HG03135 (cell line): ENCODE measurements around the gene LIMA1.
"Not testable (repeated sequence)": the region's sequence is repeated elsewhere in the genome, so short reads cannot be mapped to it uniquely, and the experiment has no call there.

Experiments used
- ATAC-seq: cut with Tn5 transposase; IDR thresholded peaks from one replicate; pipeline ENCODE4 v1.9.1; 2021; ENCODE audit warnings: mild to moderate bottlenecking, moderate library complexity; ENCODE audit not compliant: unreplicated experiment

Gene LIMA1

DNA sequence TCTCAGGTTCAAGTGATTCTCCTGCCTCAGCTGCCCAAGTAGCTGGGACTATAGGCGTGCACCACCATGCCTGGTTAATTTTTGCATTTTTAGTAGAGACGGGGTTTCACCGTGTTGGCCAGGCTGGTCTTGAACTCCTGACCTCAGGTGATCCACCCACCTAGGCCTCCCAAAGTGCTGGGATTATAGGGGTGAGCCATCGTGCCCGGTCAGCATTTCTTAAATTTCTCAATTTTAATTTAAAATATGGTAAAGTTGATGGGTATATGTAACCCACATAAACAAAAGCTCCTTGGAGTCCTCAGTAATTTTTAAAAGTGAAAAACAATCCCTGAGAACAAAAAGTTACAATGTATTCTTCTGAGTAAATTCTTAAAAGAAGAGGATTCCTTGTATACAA lies 128.4 kb downstream of the LIMA1 start:
- ATAC-seq = not testable (repeated sequence)

DNA sequence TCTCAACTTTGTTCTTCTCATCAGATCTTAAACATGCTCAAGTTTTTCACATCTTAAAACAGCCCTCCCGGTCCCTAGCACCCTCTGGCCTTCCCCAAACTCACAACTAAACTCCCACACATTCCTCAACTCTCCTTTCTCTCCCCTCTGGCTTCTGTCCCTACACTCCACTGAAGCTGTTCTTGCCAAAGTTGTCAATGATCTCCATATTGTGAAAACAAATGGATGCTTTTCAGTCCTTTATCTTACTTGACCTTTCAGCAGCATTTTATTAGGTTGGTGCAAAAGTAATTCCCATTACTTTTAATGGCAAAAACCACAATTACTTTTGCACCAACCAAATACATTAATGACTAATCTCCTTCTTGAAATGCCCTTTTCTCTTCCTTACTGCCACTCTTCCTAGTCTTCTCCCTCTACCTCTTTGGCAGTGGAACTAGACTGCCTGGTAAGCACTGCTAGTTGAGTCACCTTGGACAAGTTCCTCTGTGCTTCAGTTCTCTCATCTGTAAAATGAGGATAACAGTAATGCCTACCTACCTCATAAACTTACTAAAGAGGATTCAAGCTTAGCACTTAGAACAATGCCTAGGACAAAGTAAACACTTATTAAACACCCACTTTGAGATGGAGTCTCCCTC lies 132.2 kb downstream of the LIMA1 start:
- no peak for ATAC-seq

DNA sequence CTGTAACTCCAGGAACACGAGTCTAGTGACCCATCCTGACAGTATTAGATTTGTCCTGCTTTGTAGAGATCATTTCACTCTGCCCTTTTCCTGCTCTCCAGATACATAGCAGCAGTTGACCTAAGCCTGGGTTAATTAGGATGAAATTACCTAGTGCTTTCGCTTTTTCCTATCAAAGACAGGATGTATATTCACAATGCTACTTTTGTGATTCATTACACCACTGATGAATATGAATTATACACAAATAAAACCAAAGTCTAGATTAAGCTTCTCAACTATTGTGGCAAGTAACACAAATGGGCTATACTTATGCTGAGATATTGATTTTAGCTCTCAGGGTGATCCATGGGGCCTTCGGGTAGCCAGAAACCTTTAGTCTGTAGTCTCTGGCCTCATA lies 134.0 kb downstream of the LIMA1 start:
- no peak for ATAC-seq

- ATAC-seq = not testable (repeated sequence)
Measured at GRCh38 chr12:50148011-50148410, 135.3 kb downstream of the LIMA1 start.

DNA sequence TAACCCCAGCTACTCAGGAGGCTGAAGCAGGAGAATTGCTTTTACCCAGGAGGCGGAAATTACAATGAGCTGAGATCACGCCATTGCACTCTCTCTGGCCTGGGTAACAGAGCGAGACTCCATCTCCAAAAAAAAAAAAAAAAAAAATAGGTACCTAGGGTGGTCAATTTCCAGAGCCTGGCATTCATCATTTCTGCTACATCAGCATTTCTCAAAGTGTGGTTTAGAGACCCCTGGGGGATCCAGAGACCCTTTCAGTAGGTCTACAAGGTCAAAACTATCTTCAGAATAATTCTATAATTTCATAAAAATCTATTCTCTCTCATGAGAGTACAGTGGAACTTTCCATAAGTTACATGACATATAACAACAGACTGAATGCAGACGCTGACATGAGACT lies 136.0 kb downstream of the LIMA1 start:
- no peak for ATAC-seq

DNA sequence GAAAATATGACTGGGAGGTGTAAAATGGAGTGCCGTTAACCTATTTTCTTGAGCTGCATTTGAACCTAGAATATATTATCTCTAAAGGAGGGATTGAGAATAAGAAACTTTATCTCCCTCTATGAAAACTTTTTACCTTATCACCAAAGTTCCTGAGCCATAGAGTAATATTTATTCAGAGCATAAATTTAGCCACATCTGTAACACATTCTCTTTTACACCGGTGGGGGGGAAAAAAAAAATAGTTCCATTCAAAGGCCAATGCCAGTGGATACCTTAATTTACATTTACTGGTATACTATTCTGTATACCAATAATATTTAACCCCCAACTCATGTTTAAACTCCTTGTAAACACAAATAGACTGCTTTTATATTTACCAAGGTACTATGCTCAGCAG lies 137.9 kb downstream of the LIMA1 start:
- ATAC-seq = no peak

DNA sequence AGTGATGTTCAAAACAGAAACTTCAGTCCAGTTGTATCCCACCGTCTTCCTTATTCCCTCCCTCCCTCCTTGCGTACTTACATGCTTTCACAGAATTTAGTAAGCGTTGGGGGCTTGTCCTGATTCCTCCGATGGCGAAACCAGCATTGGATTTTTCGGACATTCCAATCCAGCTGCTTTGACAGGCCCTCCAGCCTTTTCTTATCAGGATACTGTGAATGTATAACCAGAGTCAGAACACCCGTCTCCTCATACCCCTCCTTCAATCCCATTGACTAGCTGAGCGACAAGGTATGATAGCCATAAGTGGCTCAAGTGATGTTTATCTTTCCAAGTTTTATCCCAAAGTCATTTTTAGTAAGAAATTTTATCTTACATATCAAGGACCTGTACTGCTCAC lies 140.3 kb downstream of the LIMA1 start:
- ATAC-seq = no peak

- ATAC-seq = no peak
Measured at GRCh38 chr12:50132505-50133135, 150.7 kb downstream of the LIMA1 start.

DNA sequence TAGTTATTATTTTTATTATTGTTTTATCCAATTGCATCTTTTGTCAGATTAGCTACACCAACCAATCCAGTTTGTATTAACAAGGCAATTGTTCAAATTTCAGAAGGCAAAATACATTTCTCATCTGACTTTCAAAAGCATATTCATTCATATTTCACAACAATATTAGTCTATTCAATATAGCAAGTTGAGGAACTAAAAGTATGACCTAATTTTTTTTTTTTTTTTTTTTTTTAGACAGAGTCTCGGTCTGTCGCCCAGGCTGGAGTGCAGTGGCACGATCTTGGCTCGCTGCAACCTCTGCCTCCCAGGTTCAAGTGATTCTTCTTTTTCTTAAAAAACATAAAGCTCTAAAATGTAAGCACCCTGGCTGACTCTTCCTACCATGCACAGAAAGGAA lies 154.0 kb downstream of the LIMA1 start:
- no peak for ATAC-seq

GRCh38 chr12:50127546-50127945 lies 155.8 kb downstream of the LIMA1 start:
- ATAC-seq = no peak
